HG02840 (cell line): Measurements from ENCODE around the gene SLC12A7.
"Not testable (repeated sequence)": the region's sequence is repeated elsewhere in the genome, so short reads cannot be mapped to it uniquely, and the experiment has no call there.

Source experiments
- ATAC-seq: cut with Tn5 transposase; IDR thresholded peaks from one replicate; pipeline ENCODE4 v1.9.1; 2021; ENCODE audit warnings: mild to moderate bottlenecking, moderate library complexity, moderate number of reproducible peaks; ENCODE audit not compliant: unreplicated experiment, low FRiP score

SLC12A7 gene

DNA sequence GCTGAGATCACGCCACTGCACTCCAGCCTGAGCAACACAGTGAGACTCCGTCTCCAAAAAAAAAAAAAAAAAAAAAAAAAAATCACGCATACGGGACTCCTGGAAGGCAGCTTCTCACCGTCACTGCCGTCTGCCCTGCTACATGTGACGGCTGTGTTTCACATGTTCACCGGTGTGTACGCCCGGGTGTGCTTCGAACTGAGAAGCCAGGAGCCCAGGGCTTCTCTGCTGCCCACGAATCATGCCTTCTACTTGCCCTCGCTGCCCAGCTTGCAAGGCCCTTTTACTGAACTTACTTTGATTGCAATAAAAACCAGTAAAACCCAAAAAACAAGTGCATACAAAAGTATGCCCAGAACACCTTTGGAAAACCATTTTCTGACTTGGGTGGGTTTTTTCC lies 109.0 kb downstream of the SLC12A7 start:
- no peak for ATAC-seq

DNA sequence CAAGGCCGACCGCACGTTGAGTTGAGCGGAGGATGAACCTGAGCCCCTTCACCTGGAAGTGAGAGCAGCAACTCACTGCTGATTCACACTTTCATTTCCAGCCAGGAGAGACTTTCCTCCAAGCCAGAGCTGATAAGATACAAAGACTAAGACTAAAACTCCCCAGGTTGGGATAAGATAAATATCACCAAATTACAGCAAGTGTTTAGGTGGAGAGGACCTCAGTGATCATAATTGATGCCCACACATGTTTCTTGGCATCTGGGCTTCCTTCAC lies 109.7 kb downstream of the SLC12A7 start:
- no peak for ATAC-seq

DNA sequence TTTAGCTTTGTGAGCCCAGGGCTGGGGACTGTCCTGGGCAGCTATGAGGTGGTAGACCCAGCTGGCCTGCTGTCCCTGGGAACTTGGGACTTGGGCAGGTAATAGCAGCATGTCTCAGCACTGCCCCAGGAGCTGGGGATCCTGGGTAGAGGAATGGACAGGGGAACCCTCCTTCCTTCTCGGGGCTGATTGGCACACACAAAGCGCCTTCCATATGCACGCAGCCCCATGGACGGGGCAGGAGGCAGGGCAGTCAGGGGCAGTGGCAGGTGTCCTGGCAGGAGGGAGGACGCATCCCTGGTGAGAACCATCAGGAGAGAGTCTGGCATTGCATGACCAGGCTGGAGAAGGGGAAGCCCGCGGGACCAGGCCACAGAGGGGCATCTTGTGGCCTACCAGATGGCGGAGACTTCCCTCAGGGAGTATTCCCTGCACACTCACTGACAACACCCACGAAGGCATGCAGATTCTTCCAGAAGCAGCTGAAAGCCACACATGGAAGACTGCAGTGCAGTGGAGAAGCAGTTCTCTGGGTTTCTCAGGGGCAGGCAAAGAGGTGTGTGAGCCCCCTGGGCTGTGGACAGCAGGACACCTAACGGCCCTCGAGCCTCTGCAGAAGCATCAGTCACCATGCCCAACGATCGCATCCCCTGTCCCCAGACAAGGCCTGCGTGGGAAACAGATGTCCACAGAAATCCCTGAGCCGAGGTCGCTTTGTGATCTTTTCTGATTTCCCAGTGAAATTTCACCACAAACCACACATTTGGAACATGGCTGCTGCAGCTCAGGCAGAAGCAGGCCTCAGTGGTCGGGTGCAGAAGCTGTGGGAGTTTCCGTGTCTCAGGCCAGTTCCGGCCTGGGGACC lies 110.2 kb downstream of the SLC12A7 start:
- ATAC-seq: no peak

DNA sequence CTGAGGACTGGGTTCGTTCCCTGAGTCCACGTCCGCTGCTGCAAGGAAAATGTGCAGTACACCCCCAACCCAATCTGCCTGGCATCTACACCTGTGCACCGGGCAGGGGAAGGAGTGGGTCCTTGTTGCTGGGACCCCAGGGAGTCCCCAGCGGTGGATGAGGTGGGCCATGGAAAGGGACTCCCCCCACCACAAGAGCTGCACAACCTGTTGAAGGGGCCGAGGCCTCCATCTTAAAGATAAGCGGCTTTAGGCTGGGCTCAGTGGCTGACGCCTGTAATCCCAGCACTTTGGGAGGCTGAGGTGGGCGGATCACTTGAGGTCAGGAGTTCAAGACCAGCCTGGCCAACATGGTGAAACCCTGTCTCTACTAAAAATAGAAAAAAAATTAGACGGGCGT lies 111.0 kb downstream of the SLC12A7 start:
- not testable (repeated sequence) for ATAC-seq
